Mesodermal cell (in vitro differentiated cells): ENCODE results near the gene RAPGEF4.

Source experiments
- H3K27ac ChIP-seq: 2 replicates; pipeline ENCODE4 v1.7.0; 2013; ENCODE audit warnings: mild to moderate bottlenecking, low read depth, low read length, moderate library complexity; ENCODE audit not compliant: severe bottlenecking
- H3K36me3 ChIP-seq: 2 replicates; pipeline ENCODE4 v1.7.1; 2013; ENCODE audit warnings: mild to moderate bottlenecking, low read length, moderate library complexity; ENCODE audit not compliant: control insufficient read depth, insufficient read depth
- H3K4me1 ChIP-seq: one replicate; pipeline ENCODE4 v1.7.1; 2013; ENCODE audit warnings: mild to moderate bottlenecking, low read length; ENCODE audit not compliant: insufficient read depth, control insufficient read depth, poor library complexity, severe bottlenecking
- H3K4me3 ChIP-seq: 2 replicates; pipeline ENCODE4 v1.7.0; 2013; ENCODE audit warnings: low read length, control low read depth, mild to moderate bottlenecking; ENCODE audit not compliant: insufficient read depth, poor library complexity, severe bottlenecking; ENCODE audit errors: extremely low read depth
- H3K9me3 ChIP-seq: 2 replicates; pipeline ENCODE4 v1.7.1; 2013; ENCODE audit warnings: mild to moderate bottlenecking, low read length, moderate library complexity; ENCODE audit not compliant: control insufficient read depth
- WGBS, 2 experiments: methylation state at CpG; one replicate each; pipeline ENCODE4 v1.1.5; 2013; ENCODE audit warnings: missing lambda C conversion rate in 2 of 2; ENCODE audit not compliant: insufficient coverage in 2 of 2; 5-methylcytosine and 5-hydroxymethylcytosine counted together

Gene RAPGEF4

DNA sequence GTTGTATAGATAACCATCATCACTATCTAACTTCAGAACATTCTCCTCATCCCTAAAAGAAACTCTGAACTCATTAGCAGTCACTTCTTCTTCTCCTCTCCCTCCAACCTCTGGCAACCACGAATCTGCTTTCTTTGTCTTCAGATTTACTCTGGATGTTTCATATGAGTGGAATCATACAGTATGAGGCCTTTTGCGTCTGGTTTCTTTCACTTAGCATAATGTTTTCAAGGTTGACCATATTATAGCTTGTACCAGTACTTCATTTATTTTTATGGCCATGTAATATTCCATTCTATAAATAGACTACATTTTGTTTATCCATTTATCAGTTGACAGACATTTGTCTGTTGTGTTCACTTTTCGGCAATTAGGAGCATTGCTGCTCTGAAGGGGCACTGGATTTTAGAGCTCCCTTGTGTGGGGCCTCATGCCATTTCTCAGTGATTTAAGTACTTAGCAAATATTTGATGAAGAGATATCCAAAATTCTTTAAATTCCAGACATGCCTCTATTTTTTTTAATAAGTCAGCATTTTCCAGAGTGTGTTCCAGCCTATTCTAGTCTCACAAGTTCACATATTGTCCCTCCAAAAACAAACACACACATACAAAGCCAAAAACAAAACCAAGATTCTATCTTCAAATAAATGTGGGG, 317.5 kb downstream of the RAPGEF4 start:
- peaks cover 26% of the 10 kb centered on the region for H3K4me1 ChIP-seq
- H3K4me3 ChIP-seq, result no peak overlapping the region
- H3K9me3 ChIP-seq, result no peaks in the 10 kb centered on the region
- no peak overlapping the region for H3K27ac ChIP-seq
- WGBS, 2 experiments, result no CpG with 5 or more reads among the region's 3 CpGs
- no peaks in the 10 kb centered on the region for H3K36me3 ChIP-seq

DNA sequence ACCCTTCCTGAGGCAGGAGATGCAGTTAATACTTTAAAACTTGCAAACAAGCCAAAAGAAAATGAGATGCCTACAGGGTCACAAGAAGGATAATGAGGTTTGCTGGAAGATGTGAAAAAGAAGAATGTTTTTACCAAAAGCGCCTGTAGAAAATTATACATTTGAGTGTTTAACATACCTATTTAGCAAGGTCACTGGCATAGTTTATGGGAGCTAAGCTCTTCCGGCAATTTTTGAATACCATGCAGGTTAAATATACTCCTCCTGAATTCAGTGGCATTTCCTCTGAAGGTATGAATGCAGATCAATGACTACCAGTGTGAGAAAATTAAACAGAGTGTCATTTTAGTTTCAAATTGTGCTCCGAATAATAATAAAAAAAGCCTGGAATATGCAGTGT, 318.8 kb downstream of the RAPGEF4 start:
- H3K9me3 ChIP-seq, result no peaks in the 10 kb centered on the region
- H3K27ac ChIP-seq, result peak overlapping the region; percentile 31
- no peak overlapping the region for H3K4me3 ChIP-seq
- WGBS, 2 experiments, result 100% methylated on average over 1 of the region's 3 CpGs; no CpG with 5 or more reads in 1 of the 2 experiments
- peaks cover 16% of the 10 kb centered on the region for H3K4me1 ChIP-seq
- no peaks in the 10 kb centered on the region for H3K36me3 ChIP-seq

DNA sequence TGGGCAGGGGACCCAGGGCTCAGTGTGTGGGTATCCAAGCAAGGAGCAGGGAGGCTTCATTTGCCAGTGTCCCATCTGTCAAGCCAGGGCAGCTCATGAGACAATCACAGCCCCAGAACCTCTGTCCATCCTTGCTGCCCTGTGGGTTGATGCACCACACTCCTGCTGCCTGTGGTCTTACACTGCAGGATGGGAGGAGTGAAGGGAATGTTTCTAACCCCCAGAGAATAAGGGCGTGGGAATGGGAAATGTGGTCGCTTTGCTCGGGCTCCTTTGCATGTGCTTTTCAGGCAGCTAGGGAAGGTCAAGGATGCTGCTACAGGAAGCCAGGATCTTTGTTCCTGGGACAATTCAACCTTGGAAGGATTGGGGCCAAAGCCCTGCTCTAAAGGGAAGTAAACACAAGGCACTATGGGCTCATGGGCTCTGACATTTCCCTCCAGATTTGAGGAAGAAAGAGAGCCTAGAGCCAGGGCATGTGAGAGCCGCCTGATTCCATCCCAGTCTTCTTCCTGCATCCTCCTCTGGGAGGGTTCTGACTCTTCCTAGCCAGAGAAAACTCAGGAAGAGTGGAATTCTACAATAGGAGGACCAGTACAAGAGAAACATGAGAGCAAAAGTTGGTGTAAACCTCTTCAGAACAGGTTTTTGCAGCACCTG, 321.2 kb downstream of the RAPGEF4 start:
- 92 to 95% methylated on average over 3 to 4 of the region's 4 CpGs for WGBS, 2 experiments
- Histone ChIP-seq H3K36me3 (no peaks in the 10 kb centered on the region), H3K4me1 (peaks cover 14% of the 10 kb centered on the region), H3K9me3 (no peaks in the 10 kb centered on the region), H3K4me3 (no peak overlapping the region), H3K27ac (no peak overlapping the region)

DNA sequence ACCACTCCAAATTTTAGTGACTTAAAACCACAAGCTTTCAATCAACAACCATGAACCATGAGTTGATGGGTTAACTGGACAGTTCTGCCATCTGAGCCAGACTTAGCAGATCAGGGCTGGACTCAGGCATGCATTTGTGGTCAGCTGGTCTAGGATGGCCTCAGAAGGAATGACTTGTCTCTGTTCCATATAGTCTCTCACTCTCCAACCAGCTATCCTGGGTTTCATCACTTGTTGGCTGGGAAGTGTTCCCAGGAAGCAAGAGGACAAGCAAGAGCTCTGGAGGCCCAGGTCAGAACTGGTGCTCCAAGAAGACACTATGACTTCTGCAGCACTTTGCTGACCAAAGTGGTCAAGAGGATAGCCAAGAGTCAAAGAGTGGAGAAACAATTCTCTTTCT, 322.5 kb downstream of the RAPGEF4 start:
- Histone ChIP-seq H3K4me1 (peaks cover 12% of the 10 kb centered on the region), H3K9me3 (no peaks in the 10 kb centered on the region), H3K4me3 (no peak overlapping the region), H3K36me3 (no peaks in the 10 kb centered on the region), H3K27ac (no peak overlapping the region)

DNA sequence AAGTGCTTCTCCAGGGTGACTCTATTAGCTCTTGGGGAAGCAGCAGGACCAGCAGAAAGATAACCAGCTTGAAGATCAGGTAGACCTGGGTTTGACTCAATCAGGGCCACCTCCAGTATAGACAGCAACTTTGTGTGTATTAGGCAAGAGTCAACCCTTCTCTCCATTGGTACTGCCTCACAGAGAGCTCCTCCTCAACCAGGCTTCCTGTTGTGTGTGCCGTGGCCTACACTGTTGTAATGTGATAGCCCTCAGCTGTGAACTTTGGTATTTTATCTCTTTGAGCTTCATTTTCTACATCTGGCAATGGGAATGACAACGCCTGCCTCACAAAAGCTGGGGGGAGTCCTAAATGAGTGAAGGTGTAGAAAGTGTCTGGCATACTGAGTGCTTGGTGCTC, 323.0 kb downstream of the RAPGEF4 start:
- 100% methylated on average over 1 of the region's 2 CpGs; no CpG with 5 or more reads in 1 of the 2 experiments for WGBS, 2 experiments
- Histone ChIP-seq H3K9me3 (no peaks in the 10 kb centered on the region), H3K4me3 (no peak overlapping the region), H3K27ac (no peak overlapping the region), H3K36me3 (no peaks in the 10 kb centered on the region), H3K4me1 (peaks cover 7% of the 10 kb centered on the region)

DNA sequence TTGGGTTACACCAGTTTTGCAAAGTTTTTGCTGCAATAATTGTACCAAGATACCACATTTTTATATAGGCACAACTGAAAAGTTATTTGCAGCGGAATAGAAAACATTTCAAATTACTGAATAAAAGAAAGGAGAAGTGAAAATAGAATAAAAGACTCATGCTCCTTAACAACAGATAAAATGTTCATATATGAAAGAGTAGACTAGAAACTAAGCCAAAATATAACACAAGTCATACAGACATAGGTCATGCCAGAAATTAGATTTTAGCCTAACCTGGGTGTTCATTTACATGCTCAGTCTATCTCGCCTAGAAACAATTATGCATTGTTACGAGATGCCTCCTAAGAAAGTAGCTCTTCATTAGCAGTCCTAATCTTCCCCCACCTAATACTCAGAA, 323.6 kb downstream of the RAPGEF4 start:
- Histone ChIP-seq H3K4me1 (peaks cover 1% of the 10 kb centered on the region), H3K27ac (no peak overlapping the region), H3K4me3 (no peak overlapping the region), H3K36me3 (no peaks in the 10 kb centered on the region), H3K9me3 (no peaks in the 10 kb centered on the region)
- 80 to 88% methylated on average over 1 to 2 of the region's 3 CpGs for WGBS, 2 experiments

DNA sequence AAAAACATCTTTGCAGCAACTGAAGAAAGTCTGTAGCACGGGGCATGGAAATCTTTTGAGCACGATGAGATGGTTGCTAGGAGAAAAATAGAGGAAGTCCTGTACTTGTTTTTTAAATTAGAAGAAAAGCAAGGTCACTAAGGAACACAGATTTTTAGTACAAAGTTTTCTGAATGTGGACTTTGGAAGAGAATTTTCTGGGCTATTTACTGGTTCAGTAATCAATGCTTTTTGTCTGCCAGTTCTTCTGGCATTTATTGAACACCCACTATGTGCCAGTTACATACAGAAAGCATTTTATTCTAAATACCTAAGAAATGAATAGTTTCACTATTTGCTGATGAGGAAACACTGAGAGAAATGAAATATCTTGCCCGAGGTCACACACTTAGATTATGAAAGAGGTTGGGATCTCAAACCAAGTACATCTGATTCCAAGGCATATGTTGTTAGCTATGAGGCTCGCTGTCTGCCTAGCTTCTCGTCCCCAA, 324.4 kb downstream of the RAPGEF4 start:
- H3K9me3 ChIP-seq, result no peaks in the 10 kb centered on the region
- no peak overlapping the region for H3K4me3 ChIP-seq
- no peaks in the 10 kb centered on the region for H3K36me3 ChIP-seq
- H3K27ac ChIP-seq, result no peak overlapping the region
- 73 to 86% methylated on average over 3 to 4 of the region's 5 CpGs for WGBS, 2 experiments
- no peaks in the 10 kb centered on the region for H3K4me1 ChIP-seq

DNA sequence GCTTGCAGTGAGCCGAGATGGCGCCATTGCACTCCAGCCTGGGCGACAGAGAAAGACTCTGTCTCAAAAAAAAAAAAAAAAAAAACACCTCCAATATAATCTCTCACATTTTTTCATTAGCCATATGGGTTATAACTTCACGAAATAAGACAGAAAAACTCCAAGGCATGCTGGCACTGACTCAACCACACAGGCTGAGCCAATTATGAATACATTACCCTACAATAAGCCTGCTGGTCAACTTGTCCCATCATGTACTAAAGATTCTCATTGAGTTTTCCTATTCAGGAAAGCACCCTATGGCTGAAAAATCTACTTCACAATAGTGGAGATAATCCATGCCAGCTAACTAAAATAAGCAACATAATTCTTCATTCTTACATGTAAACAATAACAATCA, 327.2 kb downstream of the RAPGEF4 start:
- Histone ChIP-seq H3K36me3 (no peaks in the 10 kb centered on the region), H3K27ac (no peak overlapping the region), H3K4me1 (no peaks in the 10 kb centered on the region), H3K4me3 (no peak overlapping the region), H3K9me3 (no peaks in the 10 kb centered on the region)
- WGBS, 2 experiments, result 85 to 100% methylated on average over 1 to 4 of the region's 4 CpGs

DNA sequence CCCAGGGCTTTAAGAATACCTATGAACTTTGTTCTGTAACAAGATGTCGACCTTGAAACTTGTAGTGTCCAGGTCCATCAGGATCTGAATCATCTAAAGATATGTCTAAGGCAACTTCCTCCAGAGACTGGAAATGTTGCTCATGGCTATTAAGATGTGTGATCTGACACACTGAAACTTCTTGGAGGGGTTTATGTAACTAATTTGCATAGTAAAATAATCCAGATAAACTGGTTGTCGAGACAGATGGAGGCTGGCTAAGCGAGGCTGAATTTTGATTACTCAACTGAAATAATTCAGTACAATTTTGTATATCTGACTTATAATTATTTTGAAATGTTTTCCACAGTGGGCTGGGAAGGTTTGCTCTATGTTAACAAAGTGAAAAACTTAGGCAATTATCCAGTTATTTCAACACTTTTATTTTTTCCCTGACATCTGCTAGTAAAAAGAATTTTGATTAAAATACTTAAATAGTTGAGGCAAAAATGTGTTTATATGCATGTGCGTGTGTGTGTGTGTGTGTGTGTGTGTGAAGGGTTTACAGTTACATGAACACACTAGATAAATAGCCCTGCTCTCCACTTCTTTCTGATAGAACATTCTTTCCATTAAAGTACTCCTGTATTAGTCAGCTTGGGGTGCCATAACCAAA, 328.6 kb downstream of the RAPGEF4 start:
- WGBS, 2 experiments, result 100% methylated on average over 1 of the region's 4 CpGs; no CpG with 5 or more reads in 1 of the 2 experiments
- H3K36me3 ChIP-seq, result no peaks in the 10 kb centered on the region
- H3K9me3 ChIP-seq, result no peaks in the 10 kb centered on the region
- H3K27ac ChIP-seq, result no peak overlapping the region
- no peak overlapping the region for H3K4me3 ChIP-seq
- no peaks in the 10 kb centered on the region for H3K4me1 ChIP-seq

DNA sequence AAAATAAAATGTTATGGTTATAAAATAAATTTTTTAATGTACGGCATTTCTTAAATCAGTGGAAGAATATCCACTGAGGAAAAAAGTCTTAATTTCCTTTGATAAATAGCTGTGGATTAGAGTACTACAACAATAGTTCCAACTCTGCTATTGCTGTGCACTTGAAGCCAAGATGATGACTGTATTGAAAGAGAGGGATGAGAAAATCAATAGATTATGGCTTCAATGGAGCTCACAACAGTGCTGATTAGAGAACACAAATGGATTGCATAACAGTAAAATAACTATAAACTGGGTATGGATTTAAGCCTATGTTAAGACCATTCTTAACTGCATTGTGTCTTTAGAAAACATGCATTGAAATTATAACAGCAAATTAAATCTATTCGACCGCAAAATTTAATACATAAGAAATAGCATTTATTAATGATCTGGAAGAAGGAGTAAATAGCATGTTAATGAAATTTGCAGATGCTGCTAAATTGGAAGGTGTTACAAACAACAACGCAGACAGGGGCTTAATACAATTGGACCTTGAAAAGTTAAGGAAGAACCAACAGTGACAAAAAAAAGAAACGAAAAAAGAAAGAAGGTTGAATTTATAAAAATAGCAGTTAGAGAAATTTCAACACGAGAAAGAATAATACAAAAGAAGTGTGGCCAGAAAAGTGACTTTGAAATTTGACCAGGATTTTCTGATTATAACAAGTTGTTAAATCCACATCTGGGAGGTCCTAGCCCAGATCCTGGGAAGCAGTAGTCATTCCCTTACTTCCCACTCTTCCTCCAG, 331.4 kb downstream of the RAPGEF4 start:
- Histone ChIP-seq H3K27ac (no peak overlapping the region), H3K36me3 (no peaks in the 10 kb centered on the region), H3K9me3 (no peaks in the 10 kb centered on the region), H3K4me3 (no peak overlapping the region), H3K4me1 (no peaks in the 10 kb centered on the region)
- WGBS, 2 experiments, result 83 to 89% methylated on average over 2 to 3 of the region's 6 CpGs
